Kidney tubule cell (primary cell): ENCODE results near the gene CRYBA2.

Experiments
- DNase-seq: peaks from one replicate; pipeline ENCODE4 v3.0.0-alpha.2; 2018; ENCODE audit warnings: low spot score

CRYBA2 gene

DNA sequence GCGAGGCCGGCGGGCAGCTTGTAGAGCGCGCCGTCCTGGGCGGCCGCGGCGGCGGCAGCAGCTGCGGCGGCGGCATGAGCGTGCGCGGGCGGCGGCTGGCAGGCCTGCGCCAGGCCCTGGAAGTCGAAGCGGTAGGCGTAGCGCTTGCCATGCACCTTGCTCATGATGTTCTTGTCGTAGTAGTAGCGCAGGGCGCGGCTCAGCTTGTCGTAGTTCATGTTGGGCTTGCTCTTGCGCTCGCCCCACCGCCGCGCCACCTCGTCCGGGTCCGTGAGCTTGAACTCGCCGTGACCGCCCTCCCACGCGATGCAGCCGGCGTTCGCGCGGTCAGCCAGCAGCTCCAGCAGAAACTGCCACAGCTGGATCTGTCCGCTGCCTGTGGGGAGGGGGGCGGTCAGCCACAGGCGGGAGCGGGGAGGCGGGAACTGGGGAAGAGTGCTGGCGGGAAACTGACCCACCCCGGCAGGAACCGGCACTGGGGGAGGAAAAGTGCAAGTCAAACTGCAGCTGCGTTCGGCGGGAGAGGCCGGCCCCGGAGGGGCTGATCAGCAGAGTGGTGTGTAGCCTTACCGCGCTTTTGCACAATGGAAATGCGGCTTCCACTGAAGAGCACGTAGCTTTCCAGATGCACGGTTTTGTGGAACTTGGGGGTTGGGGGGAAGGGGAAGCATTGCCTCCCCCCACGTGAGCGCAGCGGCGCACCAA lies 11.2 kb downstream of the CRYBA2 start:
- DNase-seq = peak; percentile 21

DNA sequence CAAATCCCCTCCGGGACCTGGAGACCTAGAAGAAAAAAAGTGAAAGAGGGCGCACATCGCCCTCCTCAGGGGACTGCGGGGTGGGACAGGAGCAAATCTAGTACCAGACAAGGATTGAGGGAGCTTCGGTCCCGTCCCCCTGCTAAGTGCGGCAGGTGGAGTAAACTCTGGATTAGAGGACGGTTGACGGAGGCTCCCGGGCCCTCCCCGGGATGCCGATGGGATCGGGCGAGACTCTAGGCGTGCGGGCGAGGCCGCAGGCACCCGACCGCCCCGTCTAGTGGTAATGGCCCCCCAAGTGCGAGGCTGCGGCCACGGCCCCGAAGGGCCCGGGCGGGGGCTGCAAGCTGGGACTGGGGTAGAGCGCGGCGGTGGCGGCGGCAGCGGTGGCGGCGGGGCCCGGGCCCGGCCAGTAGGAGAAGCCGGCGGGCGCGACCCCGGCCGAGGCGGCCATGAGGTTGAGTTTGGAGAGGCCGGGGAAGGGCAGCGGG lies 11.8 kb downstream of the CRYBA2 start:
- DNase-seq = no peak

DNA sequence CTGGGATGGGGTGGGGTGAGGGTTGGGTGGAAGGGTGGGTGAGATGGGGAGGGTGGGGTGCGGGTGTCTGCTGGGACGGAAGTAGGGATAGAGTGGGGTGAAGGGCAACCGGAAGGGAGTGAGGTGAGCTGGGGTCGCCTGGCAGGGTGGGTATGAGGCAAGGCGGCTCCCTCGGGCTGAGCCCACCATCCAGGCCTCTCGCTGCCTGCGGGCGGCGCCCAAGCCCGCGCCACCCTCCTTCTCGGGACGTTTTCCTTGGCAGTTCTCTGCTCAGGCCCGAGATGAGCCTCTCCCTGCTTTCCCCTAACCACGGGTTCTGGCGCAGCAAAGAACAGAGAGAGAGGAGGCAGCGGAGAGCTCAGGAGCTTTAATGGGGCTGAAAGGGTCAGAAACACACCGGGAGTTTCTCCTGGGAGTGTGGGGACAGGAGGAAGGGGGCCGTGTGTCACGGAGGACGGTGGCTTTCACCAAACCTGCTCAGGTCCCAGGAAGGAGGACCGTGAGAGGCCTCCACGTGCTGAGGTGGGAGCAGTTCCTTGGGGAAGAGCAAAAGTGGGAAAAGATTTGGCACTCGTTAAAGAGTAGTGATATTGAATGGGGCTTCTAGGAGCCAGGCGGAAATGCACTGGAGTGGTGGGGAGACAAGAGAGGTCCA lies 12.4 kb downstream of the CRYBA2 start:
- no peak for DNase-seq

DNA sequence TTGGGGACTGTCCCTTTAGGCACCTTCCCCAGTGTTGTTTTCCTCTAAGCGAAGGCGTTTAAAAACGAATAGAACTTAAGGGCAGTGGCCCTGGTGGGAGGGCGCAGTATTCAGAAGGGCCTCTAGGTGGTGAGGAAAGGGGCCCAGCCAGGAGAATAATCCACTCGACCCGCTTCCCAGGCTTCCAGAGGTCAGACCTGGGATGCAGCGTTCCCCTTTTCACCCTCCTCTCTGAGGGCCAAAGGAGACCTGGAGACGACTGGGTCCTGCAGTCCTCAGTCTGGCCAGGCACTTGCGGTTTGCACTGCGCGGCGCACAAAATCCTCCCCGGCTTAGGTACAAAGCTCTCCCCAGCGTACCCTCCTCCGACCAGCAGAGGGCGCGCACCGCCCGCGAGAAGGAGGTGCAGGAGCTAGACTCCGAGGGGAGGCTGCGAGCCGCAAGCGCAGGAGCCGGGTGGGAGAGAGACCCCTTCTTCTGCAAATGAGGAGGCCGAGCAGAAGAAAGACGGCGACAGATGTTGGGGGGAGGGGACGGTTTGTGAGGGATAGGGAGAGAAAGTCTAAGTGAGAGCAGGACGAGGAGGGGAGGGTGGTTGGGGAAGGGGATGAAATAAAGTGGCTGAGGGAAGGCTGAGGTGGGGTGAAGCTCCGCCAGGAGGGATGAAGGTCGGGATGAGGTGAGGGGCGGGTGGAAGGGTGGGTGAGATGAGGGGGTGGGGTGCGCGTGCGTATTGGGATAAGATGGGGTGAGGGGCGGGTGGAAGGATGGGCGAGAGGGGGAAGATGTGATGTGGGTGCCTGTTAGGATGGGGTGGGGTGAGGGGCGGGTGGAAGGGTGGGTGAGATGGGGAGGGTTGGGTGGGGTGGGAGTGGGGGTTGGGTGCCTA lies 13.1 kb downstream of the CRYBA2 start:
- DNase-seq = peak; percentile 80

DNA sequence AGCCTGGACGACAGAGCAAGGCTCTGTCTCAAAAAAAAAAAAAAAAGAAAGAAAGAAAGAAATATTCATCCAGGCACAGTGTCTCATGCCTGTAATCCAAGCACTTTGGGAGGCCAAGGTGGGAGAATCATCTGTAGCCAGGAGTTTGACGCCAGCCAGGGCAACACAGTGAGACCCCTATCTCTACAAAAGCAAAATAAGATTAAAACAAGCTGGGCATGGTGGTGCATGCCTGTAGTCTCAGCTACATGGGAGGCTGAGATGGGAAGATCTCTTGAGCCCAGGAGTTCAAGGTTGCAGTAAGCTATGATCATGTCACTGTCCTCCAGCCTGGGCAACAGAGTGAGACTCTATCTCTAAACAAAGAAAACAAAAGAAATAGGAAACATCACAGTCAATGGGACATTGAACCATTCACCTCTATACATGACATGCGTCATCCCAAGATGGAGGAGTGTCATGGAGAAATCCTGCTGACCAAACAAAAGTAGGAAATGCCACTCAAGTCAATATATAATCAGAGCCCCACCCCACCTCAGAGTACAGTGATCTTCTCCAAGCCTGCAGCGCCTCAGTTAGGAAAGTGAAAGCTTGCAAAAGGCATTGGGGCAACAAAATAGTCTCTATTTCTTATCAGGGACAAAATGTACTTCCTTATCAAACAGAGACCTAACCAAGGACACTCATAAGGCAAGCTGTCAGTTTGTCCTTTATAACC lies 18.0 kb downstream of the CRYBA2 start:
- DNase-seq = no peak

DNA sequence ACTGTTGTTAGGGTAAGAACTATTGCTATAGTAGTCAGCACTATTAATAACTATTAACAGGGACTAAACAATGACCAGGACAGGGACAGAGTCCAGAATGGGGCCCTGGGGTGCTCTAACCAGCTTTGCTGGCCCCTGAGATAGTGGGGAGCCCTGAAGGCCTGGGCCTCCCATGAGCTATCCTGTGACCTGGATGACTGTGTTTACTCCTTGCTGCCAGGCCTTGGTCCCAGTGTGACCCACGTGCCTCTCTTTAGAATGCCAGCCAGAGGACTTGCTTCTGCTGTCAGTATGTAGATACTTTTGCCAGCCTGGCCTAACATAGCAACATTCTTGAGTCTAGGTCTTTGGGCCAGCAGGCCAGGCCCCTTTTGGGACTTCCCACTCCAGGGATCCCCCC lies 22.3 kb downstream of the CRYBA2 start:
- no peak for DNase-seq

DNA sequence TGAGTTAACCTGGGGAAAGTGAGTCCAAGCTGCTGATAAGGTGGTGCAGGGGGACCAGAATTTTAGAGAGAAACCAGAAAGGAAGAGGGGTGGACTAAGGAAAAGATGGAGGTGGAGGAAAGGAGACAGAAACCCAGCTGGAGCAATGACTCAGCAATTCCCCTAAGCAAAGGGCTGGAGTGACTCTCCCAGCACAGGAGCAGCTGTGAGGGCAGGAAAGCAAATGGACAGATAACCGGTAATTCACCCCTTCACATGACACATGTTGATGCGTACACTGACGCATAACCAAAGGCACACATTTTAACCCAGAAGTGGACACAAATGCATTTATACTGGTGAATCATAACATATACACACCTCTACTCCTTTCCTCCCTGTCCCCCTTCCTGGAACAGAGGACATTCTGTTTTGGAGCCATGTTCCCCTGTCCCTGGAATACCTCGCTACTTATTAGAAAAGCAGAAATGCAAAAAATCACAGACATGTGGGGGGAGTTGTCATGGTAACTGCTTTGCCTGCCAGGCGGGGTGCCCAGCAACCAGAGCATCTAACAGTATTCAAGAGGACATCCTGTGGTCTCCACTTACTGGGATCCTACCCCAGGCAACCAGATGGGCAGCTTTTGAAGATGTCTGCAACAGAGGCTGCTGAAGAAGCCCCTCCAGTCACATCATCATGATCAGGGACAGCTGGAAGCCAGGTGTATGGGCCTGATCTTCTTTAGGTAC lies 29.0 kb downstream of the CRYBA2 start:
- peak; percentile 90 for DNase-seq

DNA sequence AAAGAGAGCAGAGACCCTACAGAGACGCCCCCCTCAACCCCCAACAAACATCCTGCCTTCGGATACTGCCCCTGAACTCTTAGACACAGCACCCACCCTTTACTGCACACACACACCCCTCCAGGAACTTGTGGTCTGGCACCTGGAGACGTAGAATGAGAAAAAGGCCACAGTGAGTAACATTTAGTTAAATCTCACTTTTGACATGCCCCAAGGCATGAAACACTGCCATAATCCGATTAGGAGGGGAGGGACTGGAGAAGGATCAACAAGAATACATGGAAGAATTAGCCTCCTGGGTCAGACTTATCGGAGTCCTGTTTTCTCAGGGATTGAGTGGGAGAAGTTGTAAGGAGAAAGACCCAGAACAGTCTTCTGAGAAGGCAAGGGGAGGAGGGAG lies 29.6 kb downstream of the CRYBA2 start:
- no peak for DNase-seq

DNA sequence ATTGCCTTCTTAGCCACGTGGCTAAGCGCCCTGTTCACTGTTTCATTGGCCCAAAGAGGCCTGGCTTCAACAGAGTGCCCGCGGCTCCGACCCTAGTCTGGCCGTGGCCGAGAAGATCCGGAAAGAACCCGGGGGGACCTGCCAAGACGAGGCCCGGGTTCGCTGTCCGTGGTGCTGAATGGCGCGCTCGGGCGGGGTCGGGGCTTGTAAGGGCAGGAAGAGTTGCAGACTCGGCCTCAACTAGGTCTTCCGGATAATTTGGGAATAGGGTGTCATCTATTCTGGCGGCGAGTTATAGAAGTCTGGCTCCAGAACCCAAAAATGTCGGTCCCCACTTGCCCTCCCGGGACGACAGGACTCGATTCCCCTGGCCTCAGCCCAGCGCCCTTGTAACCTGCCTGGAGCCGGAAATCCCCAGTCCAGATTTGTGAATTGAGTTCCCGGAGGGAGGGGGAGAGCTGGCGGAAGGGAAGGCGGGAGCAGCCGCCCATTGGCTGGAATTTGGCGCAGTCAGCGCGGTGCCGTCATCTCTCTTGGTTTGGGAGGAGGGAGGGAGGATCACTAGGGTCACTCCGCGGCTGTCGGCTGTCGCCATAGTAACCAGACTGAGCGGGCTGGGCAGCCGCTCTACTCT lies 30.2 kb downstream of the CRYBA2 start:
- DNase-seq = peak; percentile 93

DNA sequence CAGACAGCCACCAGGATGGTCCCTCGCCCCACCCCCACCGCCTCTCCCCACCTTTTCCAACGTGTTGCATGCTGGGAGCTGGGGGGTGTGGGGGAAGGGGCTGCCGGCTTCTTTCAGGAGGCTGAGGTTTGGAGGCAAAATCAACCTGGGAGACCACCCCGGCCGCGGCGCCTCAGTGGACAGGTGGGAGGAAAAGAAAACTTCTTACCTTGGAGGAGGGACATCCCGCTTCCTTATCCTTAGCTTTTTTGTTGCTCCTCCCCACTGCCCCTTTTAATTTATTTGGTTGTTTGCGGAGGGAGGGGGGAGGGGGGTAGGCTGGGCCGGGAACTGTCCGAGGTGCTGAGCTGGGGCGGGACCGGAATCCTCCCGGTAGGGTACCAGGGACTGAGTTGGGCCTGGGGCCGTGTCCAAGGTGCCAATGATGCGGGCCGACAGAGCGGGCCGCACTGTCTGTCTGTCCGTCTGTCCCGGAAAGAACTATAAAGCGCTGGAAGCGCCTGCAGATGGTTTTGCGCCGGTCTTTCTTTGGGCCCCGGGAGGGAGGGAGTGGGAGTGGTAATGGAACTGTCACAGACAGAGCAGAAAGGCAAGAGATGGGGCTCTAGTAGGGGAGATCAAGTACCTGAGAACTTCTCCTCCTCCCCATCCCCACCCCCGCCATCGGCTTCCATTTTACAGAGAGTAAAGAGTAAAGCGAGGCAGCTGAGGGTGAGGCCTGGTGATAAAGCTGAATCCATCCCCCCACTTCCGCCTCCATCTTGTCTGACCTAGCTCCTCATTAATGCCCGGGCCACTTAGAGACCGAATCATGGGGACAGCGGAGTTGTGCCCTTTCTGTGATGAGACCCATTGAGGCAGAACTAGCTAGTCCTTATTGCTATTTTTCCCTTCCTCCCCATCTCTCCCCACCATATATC lies 31.3 kb downstream of the CRYBA2 start:
- no peak for DNase-seq

DNA sequence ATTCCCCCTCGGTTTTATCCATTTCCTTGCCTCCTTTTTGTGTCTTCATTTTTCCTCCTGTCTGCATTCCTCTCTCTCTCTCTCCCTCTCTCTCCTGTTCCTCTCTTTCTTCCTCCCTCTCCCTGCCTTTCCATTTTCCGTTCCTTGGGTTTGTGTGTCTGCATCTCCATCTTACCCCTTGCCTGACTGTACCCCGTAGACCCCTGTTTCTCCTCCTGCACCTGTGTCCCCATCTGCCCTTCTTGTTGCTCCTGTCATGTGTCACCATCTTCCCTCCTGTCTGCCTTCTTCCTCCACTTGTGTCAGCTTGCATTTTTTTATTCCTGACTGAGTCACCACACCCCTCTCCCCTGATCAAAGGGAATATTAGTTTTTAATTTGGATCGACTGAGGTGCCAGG lies 32.0 kb downstream of the CRYBA2 start:
- no peak for DNase-seq

DNA sequence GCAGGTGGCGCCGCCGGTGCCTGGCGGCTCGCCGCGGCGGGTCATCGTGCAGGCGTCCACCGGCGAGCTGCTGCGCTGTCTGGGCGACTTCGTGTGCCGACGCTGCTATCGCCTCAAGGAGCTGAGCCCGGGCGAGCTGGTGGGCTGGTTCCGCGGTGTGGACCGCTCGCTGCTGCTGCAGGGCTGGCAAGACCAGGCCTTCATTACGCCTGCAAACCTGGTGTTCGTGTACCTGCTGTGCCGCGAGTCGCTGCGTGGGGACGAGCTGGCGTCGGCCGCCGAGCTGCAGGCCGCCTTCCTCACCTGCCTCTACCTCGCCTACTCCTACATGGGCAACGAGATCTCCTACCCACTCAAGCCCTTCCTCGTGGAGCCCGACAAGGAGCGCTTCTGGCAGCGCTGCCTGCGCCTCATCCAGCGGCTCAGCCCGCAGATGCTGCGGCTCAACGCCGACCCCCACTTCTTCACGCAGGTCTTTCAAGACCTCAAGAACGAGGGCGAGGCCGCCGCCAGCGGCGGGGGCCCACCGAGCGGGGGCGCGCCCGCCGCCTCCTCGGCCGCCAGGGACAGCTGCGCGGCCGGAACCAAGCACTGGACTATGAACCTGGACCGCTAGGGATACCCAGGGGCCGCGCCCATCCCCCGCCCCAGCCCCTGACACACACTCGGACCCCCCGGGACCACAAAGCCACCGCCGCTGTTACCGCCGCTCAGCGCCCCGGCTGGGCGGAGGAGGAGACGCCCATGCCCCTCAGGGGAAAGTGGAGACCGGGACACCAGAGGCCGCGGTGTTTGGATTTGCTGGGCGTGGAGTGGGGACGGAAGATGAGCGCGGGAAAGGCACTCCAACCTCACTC lies 32.7 kb downstream of the CRYBA2 start:
- no peak for DNase-seq

DNA sequence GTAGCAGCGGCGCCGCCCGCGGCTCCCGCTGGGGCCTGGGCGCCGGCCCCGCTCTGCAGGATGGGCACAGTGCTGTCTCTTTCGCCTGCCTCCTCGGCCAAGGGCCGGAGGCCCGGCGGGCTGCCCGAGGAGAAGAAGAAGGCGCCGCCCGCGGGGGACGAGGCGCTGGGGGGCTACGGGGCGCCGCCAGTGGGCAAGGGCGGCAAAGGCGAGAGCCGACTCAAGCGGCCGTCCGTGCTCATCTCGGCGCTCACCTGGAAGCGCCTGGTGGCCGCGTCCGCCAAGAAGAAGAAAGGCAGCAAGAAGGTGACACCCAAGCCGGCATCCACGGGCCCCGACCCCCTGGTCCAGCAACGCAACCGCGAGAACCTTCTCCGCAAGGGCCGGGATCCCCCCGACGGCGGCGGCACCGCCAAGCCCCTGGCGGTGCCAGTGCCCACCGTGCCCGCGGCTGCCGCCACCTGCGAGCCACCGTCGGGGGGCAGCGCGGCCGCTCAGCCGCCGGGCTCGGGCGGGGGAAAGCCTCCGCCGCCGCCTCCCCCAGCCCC lies 33.4 kb downstream of the CRYBA2 start:
- no peak for DNase-seq

DNA sequence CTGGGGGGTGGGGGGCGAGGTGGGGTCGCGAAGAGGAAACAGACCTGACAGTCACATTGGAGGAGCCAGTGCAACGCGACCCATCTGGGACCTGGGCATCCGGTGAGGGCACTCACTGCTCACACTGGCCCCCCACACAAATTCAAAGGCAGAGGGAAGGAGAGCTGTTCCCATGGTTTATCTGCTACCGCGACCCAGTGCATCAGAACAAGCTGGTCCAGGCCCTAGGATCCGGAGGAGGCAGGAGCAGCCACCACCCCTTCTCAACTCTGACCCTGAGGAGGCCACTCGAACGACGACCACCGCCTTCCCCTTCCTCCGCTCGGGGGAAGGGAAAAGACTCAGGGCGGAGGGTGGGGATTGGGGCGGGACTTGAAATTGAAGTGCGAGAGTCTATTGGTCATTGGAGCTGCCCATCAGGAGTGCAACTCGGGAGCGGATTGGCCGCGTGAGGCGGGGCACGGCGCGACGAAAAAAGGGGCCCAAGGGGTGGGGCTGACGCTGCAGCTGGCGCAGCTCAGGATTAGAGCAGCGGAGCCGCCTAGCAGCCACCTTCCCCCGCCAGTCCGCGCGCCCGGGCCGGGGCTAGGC lies 34.0 kb downstream of the CRYBA2 start, which contains the start of gene CDK5R2:
CDK5R2 (plus strand) TSS at position 526 of the 591 bp plus-strand sequence. CDS start 155 bp downstream, outside the sequence.
- peak; percentile 80 for DNase-seq

DNA sequence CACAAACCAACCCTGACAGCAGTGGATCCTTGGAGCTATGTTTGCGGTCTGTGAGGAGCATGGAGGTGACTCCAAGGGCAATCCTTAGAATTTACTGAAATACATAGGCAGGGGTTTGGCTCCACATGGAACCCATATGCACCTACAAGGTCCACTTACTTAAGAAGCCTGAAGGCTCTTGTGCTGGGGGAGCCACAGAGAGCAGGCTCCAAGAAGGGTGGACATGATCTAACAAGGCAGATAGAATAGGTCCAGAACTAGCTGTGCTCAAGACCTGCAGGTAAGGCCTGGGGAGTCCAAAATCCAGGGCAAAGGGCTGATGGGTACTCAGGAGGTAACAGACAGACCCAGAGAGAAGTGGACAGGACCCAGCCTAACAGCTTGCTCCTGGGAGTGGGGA lies 34.9 kb downstream of the CRYBA2 start:
- no peak for DNase-seq

DNA sequence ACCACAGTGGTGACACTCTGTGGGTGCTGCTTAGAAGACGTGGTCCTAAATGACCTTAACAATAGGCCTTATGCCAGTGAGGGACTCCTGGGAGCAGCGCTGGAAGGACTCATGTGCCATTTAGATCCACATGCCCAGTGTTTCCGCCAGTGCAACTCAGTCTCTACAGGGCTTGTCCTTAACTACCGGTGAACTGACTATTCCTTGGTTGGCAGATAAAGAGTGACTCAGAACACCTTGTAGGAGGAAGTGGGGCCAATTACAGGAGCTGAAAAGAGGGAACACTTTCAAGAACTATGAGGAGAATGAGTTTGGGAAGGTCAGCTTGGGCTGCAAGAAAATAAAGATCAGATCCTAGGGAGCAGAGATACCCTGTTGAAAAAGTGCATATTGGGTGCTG lies 35.6 kb downstream of the CRYBA2 start:
- DNase-seq = peak; percentile 18

DNA sequence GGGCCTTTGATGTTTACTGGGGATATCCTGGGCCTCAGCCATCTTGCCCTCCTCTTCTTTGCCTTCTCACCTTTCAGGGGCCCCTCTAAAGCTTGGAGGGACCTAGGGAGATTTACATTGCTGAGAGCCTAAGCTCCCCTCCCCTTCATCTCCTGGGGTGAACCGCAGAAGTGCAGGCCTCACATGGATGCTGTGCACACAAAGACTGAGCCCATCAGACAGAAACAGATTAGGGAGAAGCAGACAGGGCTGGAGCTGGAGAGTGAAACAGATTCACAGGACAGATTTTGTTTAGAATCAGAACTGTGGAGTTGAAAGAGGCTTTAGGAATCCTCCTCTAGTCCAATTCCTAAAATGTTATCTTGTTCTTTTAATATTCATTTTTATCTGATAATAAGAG lies 37.2 kb downstream of the CRYBA2 start:
- no peak for DNase-seq
